Measurements from ENCODE around the gene MND1.

Gene MND1

GRCh38 chr4:153349206-153349805, 4.8 kb downstream of the MND1 start:
- no peak for DNase-seq (ENCODE audit: low spot score)
- H3K27me3 ChIP-seq (ENCODE audit: insufficient read depth, poor library complexity, severe bottlenecking): no peaks in the 10 kb centered on the region
- H3K9me3 ChIP-seq (ENCODE audit: severe bottlenecking): no peaks in the 10 kb centered on the region
- no peaks in the 10 kb centered on the region for H3K4me1 ChIP-seq (ENCODE audit: insufficient read depth, poor library complexity, severe bottlenecking)
- H3K36me3 ChIP-seq (ENCODE audit: low read depth): peaks cover 19% of the 10 kb centered on the region
- no peak for ATAC-seq (ENCODE audit: low read depth)
- H3K4me3 ChIP-seq (ENCODE audit: severe bottlenecking): no peak overlapping the region
- H3K27ac ChIP-seq (ENCODE audit: poor library complexity, severe bottlenecking): no peak overlapping the region
- no peak for TF ChIP-seq CTCF (IDR thresholded peaks at IDR 0.05; ENCODE audit: poor library complexity, severe bottlenecking)

GRCh38 chr4:153362184-153362583, 17.7 kb downstream of the MND1 start:
- Histone ChIP-seq H3K4me1 (ENCODE audit: insufficient read depth, poor library complexity, severe bottlenecking) (no peaks in the 10 kb centered on the region), H3K27me3 (ENCODE audit: insufficient read depth, poor library complexity, severe bottlenecking) (no peaks in the 10 kb centered on the region), H3K4me3 (ENCODE audit: severe bottlenecking) (no peak overlapping the region), H3K36me3 (ENCODE audit: low read depth) (peaks cover 63% of the 10 kb centered on the region), H3K27ac (ENCODE audit: poor library complexity, severe bottlenecking) (no peak overlapping the region), H3K9me3 (ENCODE audit: severe bottlenecking) (no peaks in the 10 kb centered on the region)
- no peak for TF ChIP-seq CTCF (IDR thresholded peaks at IDR 0.05; ENCODE audit: poor library complexity, severe bottlenecking)
- ATAC-seq (ENCODE audit: low read depth): no peak
- DNase-seq (ENCODE audit: low spot score): no peak

- H3K4me3 ChIP-seq (ENCODE audit: severe bottlenecking): no peak overlapping the region
- no peak overlapping the region for H3K27ac ChIP-seq (ENCODE audit: poor library complexity, severe bottlenecking)
- no peak for DNase-seq (ENCODE audit: low spot score)
- H3K36me3 ChIP-seq (ENCODE audit: low read depth): peaks cover 49% of the 10 kb centered on the region
- H3K27me3 ChIP-seq (ENCODE audit: insufficient read depth, poor library complexity, severe bottlenecking): no peaks in the 10 kb centered on the region
- H3K4me1 ChIP-seq (ENCODE audit: insufficient read depth, poor library complexity, severe bottlenecking): no peaks in the 10 kb centered on the region
- no peak for ATAC-seq (ENCODE audit: low read depth)
- H3K9me3 ChIP-seq (ENCODE audit: severe bottlenecking): no peaks in the 10 kb centered on the region
- TF ChIP-seq CTCF (IDR thresholded peaks at IDR 0.05; ENCODE audit: poor library complexity, severe bottlenecking): no peak
Observed at GRCh38 chr4:153364061-153364460, 19.6 kb downstream of the MND1 start.

- ATAC-seq (ENCODE audit: low read depth): no peak
- no peak for TF ChIP-seq CTCF (IDR thresholded peaks at IDR 0.05; ENCODE audit: poor library complexity, severe bottlenecking)
- no peak overlapping the region for H3K27ac ChIP-seq (ENCODE audit: poor library complexity, severe bottlenecking)
- H3K9me3 ChIP-seq (ENCODE audit: severe bottlenecking): no peaks in the 10 kb centered on the region
- H3K4me1 ChIP-seq (ENCODE audit: insufficient read depth, poor library complexity, severe bottlenecking): no peaks in the 10 kb centered on the region
- no peaks in the 10 kb centered on the region for H3K27me3 ChIP-seq (ENCODE audit: insufficient read depth, poor library complexity, severe bottlenecking)
- H3K4me3 ChIP-seq (ENCODE audit: severe bottlenecking): no peak overlapping the region
- H3K36me3 ChIP-seq (ENCODE audit: low read depth): peaks cover 51% of the 10 kb centered on the region
- DNase-seq (ENCODE audit: low spot score): no peak
Observed at GRCh38 chr4:153365003-153365402, 20.5 kb downstream of the MND1 start.

- Histone ChIP-seq H3K27me3 (ENCODE audit: insufficient read depth, poor library complexity, severe bottlenecking) (no peaks in the 10 kb centered on the region), H3K4me1 (ENCODE audit: insufficient read depth, poor library complexity, severe bottlenecking) (no peaks in the 10 kb centered on the region), H3K9me3 (ENCODE audit: severe bottlenecking) (no peaks in the 10 kb centered on the region), H3K27ac (ENCODE audit: poor library complexity, severe bottlenecking) (no peak overlapping the region), H3K36me3 (ENCODE audit: low read depth) (peaks cover 46% of the 10 kb centered on the region), H3K4me3 (ENCODE audit: severe bottlenecking) (no peak overlapping the region)
- no peak for DNase-seq (ENCODE audit: low spot score)
- TF ChIP-seq CTCF (IDR thresholded peaks at IDR 0.05; ENCODE audit: poor library complexity, severe bottlenecking): no peak
- no peak for ATAC-seq (ENCODE audit: low read depth)
Observed at GRCh38 chr4:153366486-153366885, 22.0 kb downstream of the MND1 start.
